Measurements from ENCODE around the gene KLF18.
"Not testable (repeated sequence)": the region's sequence is repeated elsewhere in the genome, so short reads cannot be mapped to it uniquely, and the experiment has no call there.

KLF18 gene

GRCh38 chr1:44120398-44120949 lies 21.0 kb downstream of the KLF18 start:
- DNase-seq (ENCODE audit: low read depth in 1 of 2, low spot score in 1 of 2), result no peak

GRCh38 chr1:44119525-44119924 lies 21.9 kb downstream of the KLF18 start:
- DNase-seq (ENCODE audit: low read depth in 1 of 2, low spot score in 1 of 2), result no peak

- DNase-seq (ENCODE audit: low read depth in 1 of 2, low spot score in 1 of 2), result no peak
Measured at GRCh38 chr1:44118682-44119081, 22.7 kb downstream of the KLF18 start, which contains the start of gene KLF17. Gene KLF17 (plus strand): TSS chr1:44118821. CDS start chr1:44118908, 87 bp downstream.

- not testable (repeated sequence) for DNase-seq (ENCODE audit: low read depth in 1 of 2, low spot score in 1 of 2)
Measured at GRCh38 chr1:44117272-44117671, 24.2 kb downstream of the KLF18 start.

- DNase-seq (ENCODE audit: low read depth in 1 of 2, low spot score in 1 of 2), result no peak
Measured at GRCh38 chr1:44114098-44114497, 27.3 kb downstream of the KLF18 start.

GRCh38 chr1:44113095-44113609 lies 28.3 kb downstream of the KLF18 start:
- DNase-seq (ENCODE audit: low read depth in 1 of 2, low spot score in 1 of 2), result no peak

GRCh38 chr1:44112486-44112885 lies 28.9 kb downstream of the KLF18 start:
- no peak for DNase-seq (ENCODE audit: low read depth in 1 of 2, low spot score in 1 of 2)

GRCh38 chr1:44111861-44112260 lies 29.6 kb downstream of the KLF18 start:
- no peak for DNase-seq (ENCODE audit: low read depth in 1 of 2, low spot score in 1 of 2)

GRCh38 chr1:44110916-44111315 lies 30.5 kb downstream of the KLF18 start:
- DNase-seq (ENCODE audit: low read depth in 1 of 2, low spot score in 1 of 2), result no peak

GRCh38 chr1:44108971-44109370 lies 32.5 kb downstream of the KLF18 start:
- DNase-seq (ENCODE audit: low read depth in 1 of 2, low spot score in 1 of 2), result no peak

GRCh38 chr1:44108241-44108640 lies 33.2 kb downstream of the KLF18 start:
- DNase-seq (ENCODE audit: low read depth in 1 of 2, low spot score in 1 of 2), result no peak

- DNase-seq (ENCODE audit: low read depth in 1 of 2, low spot score in 1 of 2), result no peak
Measured at GRCh38 chr1:44105810-44106209, 35.6 kb downstream of the KLF18 start.

- DNase-seq (ENCODE audit: low read depth in 1 of 2, low spot score in 1 of 2), result no peak
Measured at GRCh38 chr1:44103270-44104131, 37.9 kb downstream of the KLF18 start.

- no peak for DNase-seq (ENCODE audit: low read depth in 1 of 2, low spot score in 1 of 2)
Measured at GRCh38 chr1:44101328-44101727, 40.1 kb downstream of the KLF18 start.

- no peak for DNase-seq (ENCODE audit: low read depth in 1 of 2, low spot score in 1 of 2)
Measured at GRCh38 chr1:44100183-44100868, 41.1 kb downstream of the KLF18 start.

- no peak for DNase-seq (ENCODE audit: low read depth in 1 of 2, low spot score in 1 of 2)
Measured at GRCh38 chr1:44094047-44094446, 47.4 kb downstream of the KLF18 start.

- DNase-seq (ENCODE audit: low read depth in 1 of 2, low spot score in 1 of 2), result no peak
Measured at GRCh38 chr1:44090429-44091252, 50.8 kb downstream of the KLF18 start.

- no peak for DNase-seq (ENCODE audit: low read depth in 1 of 2, low spot score in 1 of 2)
Measured at GRCh38 chr1:44089371-44090048, 51.9 kb downstream of the KLF18 start.

Data from activated T-helper 1 cell treated with anti-CD3 and anti-CD28 coated beads, Interleukin-2, amount 50 U/mL, for 16 hours (primary cell).